GM12865 (cell line): ENCODE data around the gene H2BK1.

Source experiments
- DNase-seq: peaks from one replicate; pipeline ENCODE4 v3.0.0; 2010; ENCODE audit warnings: low read depth
- H3K4me3 ChIP-seq: 2 replicates; pipeline ENCODE4 v1.5.1; 2011; ENCODE audit warnings: mild to moderate bottlenecking, low read depth, low read length, control low read depth
- CTCF ChIP-seq: IDR thresholded peaks from 2 replicates; pipeline ENCODE4 v1.5.1; 2011; ENCODE audit warnings: low read length, control low read depth, low read depth, inconsistent platforms; ENCODE audit not compliant: insufficient read depth; ENCODE audit errors: missing control alignments

The H2BK1 gene

DNA sequence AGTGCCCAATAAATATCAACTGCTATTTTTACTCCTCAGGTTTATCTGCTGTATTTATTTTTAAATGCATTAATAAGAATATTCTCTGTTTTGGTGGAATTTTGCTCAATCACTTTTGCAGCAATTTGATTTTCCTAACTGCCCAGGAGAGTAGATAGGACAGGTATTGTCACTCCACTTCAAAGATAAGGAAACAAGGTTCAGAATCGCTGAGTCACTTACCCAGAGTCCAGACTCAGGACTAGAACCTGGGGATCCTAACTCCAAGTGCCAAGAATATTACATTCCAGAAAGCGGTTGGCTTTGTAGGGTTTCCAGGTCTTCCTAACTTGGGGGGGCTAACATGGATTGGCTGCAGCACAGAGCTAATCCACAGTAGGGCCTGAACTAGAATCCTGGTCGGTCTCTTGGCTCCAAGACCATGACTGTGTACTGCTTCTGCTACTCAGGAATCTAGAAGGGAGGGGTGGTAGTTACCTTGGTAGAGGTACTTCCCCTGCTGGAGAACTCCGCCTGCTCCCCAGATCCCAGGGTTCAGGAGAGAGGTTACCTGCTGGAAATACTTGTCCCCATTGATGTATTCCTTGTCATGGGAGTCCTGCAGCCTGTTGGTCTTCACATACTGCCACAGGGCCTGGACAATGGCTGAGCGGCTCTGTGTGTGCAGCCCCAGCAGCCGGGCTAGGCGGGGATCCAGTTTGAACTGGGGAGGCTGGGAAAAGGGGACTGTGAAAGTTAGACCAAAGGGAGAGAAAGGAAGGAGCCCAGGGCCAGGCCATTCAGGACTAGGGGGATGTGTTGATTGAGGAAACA lies 30.9 kb upstream of the H2BK1 start:
- H3K4me3 ChIP-seq = no peak overlapping the region
- no peak for TF ChIP-seq CTCF
- DNase-seq = no peak

DNA sequence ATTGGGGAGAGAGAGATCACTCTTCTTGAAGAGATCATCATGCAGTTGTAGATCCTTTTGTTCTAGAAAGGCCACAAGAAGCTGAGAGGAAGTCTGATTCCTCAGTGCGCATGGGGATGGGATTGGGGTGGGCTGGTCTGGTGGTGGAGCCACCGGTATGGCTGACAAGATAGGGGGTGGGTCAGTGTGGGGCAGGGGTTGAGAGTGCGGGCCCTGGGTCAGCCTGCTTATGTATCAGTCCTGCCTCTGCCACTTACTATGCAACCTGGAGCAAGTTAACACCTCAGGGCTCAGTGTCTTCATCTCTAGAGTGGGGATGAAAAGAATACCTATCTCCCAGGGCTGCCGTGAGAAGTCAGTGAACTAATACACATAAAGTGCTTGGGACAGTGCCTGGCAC lies 30.2 kb upstream of the H2BK1 start:
- DNase-seq = no peak
- TF ChIP-seq CTCF = no peak
- no peak overlapping the region for H3K4me3 ChIP-seq

- DNase-seq = no peak
- no peak for TF ChIP-seq CTCF
- H3K4me3 ChIP-seq = no peak overlapping the region
Observed at GRCh38 chr7:151239837-151240459, 29.7 kb upstream of the H2BK1 start.

DNA sequence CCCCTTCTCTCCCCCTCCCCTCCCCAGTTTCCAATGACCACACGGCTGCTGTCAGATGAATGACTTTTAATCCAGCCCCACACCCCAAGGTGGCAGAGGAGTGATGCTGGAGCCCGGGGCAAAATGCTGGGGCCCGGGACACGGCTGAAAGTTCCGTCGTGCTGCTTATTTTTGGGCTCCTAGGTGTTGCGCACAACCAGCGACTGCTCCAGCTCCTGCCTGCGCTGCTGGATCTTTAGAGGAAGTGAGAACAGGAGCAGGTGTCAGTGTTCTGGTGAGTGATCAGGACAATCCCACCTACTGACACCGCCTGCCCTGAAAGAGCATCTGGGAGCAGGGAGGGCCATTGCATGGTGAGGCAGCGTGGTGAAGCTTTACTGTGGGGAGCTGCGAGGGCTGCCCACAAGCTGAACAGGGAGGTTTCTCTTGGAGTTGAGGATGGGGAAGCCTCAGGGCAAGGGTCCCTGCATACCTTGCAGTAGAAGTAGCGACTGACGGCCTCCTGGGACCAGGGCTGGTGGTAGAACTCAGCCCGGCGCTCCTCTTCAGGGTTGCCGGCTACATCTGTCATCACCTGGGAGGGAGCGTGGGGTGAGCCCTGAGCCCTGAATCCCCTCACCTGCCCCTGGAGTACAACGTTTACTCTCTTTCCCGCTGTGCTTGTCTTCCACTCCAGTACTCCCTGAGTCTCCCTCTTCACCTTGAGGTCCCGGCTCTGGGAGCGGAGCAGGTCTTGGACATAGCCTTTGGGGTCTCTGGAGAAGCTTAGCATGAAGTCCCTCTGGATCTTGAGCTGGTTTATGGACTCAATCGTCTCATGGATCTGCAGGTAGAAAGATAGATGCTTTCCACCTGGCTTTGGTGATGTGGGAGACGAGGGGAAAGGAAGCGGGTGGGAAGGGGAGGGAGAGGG lies 28.9 kb upstream of the H2BK1 start:
- TF ChIP-seq CTCF = no peak
- no peak overlapping the region for H3K4me3 ChIP-seq
- no peak for DNase-seq

GRCh38 chr7:151238190-151238810 lies 28.0 kb upstream of the H2BK1 start:
- TF ChIP-seq CTCF = no peak
- H3K4me3 ChIP-seq = no peak overlapping the region
- DNase-seq = no peak
